Measurements from ENCODE around the gene NUP93.
"Not testable (repeated sequence)": the region's sequence is repeated elsewhere in the genome, so short reads cannot be mapped to it uniquely, and the experiment has no call there.

Gene NUP93

GRCh38 chr16:56779906-56780305 lies 50.0 kb downstream of the NUP93 start:
- no peak for DNase-seq (ENCODE audit: low read depth)

GRCh38 chr16:56780646-56781045 lies 50.7 kb downstream of the NUP93 start:
- DNase-seq (ENCODE audit: low read depth) = no peak

DNA sequence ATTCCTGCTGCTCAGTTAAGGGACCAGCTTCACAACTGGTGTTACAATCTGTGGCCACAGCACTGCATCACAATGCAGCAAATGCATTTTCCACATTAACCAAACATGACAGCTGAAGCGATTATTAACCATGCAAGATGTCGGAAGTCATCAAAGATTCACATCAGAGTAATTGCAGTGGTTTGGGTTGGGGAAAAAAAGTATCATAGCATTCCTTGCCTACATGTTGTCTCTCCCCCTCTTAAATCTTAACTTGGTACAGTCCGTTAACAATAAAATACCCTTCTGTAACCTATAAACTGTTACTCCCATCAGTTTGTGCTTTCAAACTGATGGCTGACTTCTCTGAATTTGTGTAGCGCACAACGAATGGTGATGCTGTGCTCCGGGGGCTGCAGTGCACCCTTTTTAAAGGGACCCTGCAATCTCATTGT lies 51.6 kb downstream of the NUP93 start:
- DNase-seq (ENCODE audit: low read depth) = no peak

GRCh38 chr16:56783344-56783743 lies 53.4 kb downstream of the NUP93 start:
- DNase-seq (ENCODE audit: low read depth) = no peak

DNA sequence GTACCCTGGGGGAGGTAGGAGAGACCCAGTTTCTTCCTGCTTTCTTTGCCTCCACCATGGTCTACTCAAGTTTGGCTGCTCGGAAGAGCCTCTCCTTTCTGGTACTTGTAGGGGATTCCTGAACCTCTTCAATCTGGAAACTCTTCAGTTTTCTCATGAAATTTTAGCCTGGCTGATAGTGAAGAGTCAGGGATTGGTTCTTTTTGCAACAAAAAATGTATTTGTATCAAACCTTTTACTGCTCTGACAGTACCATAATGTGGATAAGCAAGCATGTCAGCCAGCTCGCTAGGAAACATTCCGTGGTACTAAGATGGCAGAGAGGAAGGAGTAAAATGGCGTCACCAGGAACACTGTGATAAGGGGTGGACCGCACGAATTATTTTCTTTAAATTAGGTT lies 55.4 kb downstream of the NUP93 start:
- DNase-seq (ENCODE audit: low read depth) = no peak

DNA sequence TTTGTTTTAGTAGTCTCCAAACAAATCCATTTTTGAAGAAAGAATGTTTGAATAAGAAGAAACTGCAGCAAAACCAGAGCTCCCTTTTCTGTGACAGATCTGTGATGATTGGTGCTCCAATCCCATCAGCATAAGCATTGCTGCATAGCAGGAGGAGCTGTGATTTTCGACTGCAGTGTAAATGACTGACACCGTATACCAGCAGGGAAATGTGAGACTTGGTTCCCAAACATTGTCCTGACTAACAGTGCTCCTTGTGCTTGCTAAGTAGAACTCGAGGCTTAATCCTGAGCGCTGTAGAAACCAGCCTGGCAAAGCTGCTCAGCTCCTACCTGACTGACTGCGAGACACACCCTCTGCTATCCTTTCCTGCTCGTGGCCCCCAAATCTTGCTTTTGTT lies 57.2 kb downstream of the NUP93 start:
- no peak for DNase-seq (ENCODE audit: low read depth)

- no peak for DNase-seq (ENCODE audit: low read depth)
Measured at GRCh38 chr16:56788435-56788834, 58.5 kb downstream of the NUP93 start.

DNA sequence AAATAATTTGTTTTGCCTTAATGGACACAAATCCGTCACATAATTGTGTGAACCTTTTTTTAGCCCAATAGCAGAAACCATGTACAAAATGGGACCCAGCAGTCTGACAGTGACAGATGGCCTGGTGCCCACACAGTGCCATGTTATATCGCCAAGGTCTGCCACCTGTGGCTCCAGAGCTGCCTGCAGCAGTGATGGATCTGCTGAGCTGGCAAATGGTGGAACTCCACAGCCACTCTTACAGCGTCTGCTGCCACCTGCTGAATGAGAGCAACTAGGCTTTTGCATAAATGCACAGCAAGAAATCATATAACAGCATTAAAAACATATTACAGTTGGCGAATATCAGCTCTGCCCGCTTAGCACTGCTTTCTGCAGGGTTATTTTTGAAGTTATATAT lies 59.4 kb downstream of the NUP93 start:
- no peak for DNase-seq (ENCODE audit: low read depth)

DNA sequence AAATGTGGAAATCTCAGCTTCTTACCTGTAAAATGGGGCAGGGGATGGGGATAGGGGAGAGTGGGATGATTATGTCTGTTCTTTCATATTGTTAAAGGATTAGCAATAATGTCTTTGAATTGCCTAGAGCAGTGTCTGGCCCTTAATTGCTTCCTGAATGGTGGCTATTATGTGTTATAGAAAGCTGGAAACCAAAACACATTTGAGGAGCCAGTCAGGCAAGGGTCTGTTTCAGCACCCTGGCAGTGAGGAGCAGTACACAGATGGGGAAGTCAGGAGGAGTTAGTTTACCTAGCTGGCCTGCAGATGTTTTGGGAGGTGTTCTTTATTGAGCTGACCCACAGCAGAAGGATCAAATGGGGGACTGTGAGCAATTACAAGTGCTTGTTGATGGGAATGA lies 63.0 kb downstream of the NUP93 start:
- no peak for DNase-seq (ENCODE audit: low read depth)

GRCh38 chr16:56793492-56793891 lies 63.6 kb downstream of the NUP93 start:
- DNase-seq (ENCODE audit: low read depth) = no peak

DNA sequence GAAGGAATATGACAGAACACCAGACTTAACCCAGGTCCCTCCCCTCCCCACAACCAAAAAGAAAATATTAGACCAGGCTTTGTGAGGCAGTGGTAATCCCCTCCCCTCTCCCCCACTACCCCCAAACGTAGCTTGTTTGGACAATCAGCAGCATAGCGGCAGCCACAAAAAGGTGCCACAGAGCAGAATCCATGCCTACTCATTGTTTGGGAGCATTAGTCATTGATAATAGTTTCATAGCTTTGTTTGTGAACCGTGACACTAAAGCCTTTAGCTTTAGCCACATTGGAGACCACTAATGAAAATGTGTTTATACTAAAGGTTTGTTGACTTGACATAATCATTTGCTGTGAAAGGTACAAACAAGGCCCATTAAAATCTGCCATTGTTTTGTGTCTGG lies 65.1 kb downstream of the NUP93 start:
- DNase-seq (ENCODE audit: low read depth) = no peak

- DNase-seq (ENCODE audit: low read depth) = not testable (repeated sequence)
Measured at GRCh38 chr16:56797038-56797437, 67.1 kb downstream of the NUP93 start.

- no peak for DNase-seq (ENCODE audit: low read depth)
Measured at GRCh38 chr16:56797861-56798260, 67.9 kb downstream of the NUP93 start.

- DNase-seq (ENCODE audit: low read depth) = no peak
Measured at GRCh38 chr16:56798955-56799354, 69.0 kb downstream of the NUP93 start.

DNA sequence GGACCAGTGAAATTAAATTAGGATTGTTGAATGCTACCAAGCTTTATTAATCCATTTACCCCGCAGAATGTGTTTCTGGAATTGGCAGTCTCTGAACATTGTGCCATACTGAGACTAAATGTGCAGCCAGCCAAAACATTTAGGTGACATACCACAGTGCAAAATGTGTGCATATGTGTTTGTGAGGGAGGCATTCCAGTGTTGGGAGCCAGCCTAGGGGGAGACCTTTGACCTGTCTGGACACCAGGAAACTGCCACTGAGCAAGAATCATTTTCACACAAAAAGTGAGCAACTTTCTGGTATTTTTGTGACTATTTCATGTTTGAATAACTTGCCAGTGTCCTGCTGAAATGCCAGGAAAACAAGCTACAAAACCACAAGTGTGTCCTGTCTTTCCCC lies 70.4 kb downstream of the NUP93 start:
- no peak for DNase-seq (ENCODE audit: low read depth)

DNA sequence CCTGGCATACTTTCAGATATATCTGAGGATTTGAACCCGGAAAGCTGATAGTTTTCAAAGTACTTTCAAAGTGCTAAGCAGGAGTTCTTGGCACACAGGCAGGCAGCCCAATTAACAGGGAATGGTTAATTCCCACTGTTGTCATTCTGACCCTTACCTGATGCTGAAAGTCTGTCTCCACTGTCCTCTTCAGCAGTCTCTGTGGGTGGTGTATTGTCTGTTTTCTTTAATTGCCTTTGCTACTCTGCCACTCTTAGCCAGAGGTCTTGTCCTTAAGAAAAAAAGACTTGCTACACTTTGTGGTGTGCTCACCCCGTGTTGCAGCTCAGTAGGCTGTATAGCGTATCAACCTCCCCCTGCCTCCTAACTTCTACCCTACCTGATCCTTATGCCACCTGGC lies 71.8 kb downstream of the NUP93 start:
- DNase-seq (ENCODE audit: low read depth) = no peak

DNA sequence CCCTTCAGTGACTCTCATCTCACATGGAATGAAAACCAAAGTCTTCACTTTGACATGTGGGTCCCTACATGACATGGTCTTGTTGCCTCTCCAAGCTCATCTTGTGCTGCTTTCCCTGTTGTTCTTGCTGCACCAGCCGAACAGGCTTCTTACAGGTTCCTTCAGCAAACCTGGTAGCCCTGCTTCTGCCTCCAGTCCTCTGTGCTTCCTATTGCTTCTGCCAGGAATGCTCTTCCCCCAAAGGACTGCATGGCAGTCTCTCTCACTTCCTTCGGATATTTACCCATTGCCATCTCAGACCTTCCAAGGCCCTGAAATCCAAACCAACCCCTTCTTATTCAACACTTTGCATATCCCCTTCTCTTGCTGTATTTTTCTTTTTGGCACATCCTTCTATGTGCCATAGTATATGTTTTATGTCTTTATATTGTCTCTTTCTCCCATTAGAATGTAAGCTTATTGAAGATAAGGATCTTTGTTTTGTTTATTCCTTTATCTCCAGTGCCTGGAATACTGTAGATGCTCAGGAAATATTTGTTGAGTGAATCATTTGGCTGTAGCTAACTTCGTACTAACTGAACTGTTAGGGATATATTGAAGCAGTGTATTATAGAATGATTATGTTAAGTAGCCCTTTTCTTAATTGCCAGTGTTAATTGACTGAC lies 77.2 kb downstream of the NUP93 start:
- DNase-seq (ENCODE audit: low read depth) = no peak

DNA sequence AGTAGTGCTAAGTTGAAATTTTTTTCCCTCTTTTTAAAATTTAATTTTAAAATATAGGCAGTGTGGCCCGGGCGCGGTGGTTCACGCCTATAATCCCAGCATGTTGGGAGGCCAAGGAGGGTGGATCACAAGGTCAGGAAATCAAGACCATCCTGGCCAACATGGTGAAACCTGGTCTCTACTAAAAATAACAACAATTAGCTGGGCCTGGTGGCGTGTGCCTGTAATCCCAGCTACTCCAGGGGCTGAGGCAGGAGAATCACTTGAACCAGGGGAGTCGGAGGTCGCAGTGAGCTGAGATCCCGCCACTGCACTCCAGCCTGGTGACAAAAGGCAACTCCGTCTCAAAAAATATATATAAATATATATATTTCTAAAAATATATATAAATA lies 77.7 kb downstream of the NUP93 start:
- not testable (repeated sequence) for DNase-seq (ENCODE audit: low read depth)

DNA sequence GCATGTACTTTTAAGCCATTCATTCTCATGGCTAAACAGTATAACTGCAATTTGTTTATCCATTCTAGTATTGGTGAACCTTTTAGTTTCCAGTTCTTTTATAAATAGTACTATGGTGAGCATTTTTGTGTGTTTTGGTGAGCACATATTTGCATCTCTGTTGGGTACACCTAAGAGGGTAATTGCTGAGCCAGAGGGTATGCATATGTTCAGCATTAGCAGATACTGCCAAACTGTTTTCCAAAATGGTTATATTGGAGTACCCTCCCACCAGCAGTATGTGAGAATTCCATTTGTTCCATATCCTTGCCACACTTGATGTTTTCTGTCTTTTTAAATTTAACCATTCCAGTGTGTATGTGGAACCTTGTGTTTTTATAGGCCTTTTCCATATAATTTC lies 81.0 kb downstream of the NUP93 start:
- no peak for DNase-seq (ENCODE audit: low read depth)

DNA sequence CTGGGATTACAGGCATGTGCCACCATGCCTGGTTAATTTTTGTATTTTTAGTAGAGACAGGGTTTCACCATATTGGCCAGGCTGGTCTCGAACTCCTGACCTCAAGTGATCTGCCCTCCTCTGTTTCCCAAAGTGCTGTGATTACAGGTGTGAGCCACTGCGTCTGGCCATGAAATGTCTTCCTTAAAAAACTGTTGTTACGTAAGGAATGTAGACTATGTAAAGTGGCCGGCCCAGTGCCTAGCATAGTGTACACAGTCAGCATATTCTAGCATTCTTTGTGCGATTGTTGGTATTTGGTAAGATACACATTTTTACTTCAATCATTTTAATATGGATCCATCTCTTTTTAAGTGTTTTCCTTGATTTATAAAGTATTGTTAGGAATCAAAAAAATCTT lies 81.7 kb downstream of the NUP93 start:
- not testable (repeated sequence) for DNase-seq (ENCODE audit: low read depth)

DNA sequence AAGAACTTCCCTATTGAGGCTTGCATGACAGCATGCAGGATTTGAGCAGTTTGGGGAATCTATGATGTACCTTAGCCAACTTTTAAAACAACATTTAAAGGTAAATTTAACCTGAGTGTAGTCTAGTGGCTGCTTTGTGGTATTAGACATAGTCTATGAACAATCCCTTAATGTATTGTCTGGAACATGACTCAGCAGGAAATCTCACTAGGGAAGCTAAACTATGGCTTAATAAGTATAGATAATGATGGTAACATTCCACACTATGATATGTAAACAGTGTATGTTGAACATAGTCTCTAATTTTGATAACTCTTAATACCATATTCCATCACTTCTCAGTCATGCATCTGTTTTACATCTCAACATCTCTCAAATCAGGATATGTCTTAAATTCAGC lies 83.0 kb downstream of the NUP93 start:
- no peak for DNase-seq (ENCODE audit: low read depth)

GRCh38 chr16:56814537-56815432 lies 84.9 kb downstream of the NUP93 start:
- no peak for DNase-seq (ENCODE audit: low read depth)

DNA sequence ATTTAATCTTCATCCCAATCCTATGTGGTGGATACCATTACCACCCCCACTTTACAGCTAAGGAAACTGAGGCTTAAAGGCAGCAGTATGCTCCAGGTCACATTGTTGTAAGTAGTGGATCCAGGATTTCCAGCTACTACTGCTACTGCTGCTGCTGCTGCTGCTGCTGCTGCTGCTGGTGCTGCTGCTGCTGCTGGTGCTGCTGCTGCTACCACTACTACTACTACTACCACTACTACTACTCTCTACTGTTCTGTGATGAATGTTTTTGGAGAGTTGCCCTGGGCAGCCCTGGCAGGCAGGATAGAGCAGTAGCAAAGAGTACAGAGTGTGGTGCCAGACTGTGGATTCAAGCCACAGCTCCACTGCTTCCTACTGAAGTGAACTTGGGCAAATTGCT lies 85.8 kb downstream of the NUP93 start:
- DNase-seq (ENCODE audit: low read depth) = no peak

DNA sequence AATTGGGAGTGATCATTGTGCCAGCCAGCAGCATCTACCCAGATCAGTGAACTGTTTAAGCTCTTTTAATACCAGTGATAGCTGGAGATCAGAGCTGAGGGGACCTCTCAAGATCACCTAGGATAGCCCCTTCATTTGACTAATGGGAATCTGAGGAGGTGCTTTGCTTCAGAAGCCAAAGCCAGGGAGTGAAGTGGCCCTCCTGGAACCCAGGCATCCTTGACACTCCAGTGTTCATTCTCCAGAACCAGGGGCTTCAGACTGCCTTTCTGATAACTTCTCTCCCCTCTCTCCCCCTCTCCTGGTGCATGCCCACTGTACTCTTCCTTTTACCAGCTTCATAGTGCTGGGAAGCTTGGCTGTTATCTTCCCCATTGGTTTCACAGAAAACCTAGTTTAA lies 87.1 kb downstream of the NUP93 start:
- DNase-seq (ENCODE audit: low read depth) = no peak

Data from T follicular helper cell (primary cell).